SK-N-MC (cell line): ENCODE measurements around the gene GALNT9.

ENCODE experiments used
- DNase-seq: peaks from one replicate; pipeline ENCODE4 v3.0.0-alpha.2; 2011; ENCODE audit warnings: low read depth, low spot score
- H3K27ac ChIP-seq: fragments of 200-600 bp; sonication (generic); 2 replicates; pipeline ENCODE4 v1.5.1; 2016; ENCODE audit warnings: mixed run types
- H3K36me3 ChIP-seq: fragments of 200-600 bp; sonication (generic); 2 replicates; pipeline ENCODE4 v1.6.1; 2017; ENCODE audit warnings: antibody characterized with exemption, low read length, mixed read lengths; ENCODE audit not compliant: insufficient read depth
- H3K4me3 ChIP-seq: fragments of 200-600 bp; sonication (generic); 2 replicates; pipeline ENCODE4 v1.5.1; 2016
- H3K9ac ChIP-seq: fragments of 200-600 bp; sonication (generic); 2 replicates; pipeline ENCODE4 v1.8.0; 2017; ENCODE audit warnings: mixed run types, mixed read lengths; ENCODE audit not compliant: insufficient read length
- H3K9me3 ChIP-seq: fragments of 200-600 bp; sonication (generic); 2 replicates; pipeline ENCODE4 v1.6.1; 2017; ENCODE audit warnings: low read depth, mild to moderate bottlenecking, antibody characterized with exemption, low read length, moderate library complexity, mixed read lengths
- EZH2 ChIP-seq: fragments of 200-600 bp; sonication (generic); IDR thresholded peaks from one replicate; pipeline ENCODE4 v1.6.1; 2017; ENCODE audit warnings: antibody characterized with exemption
- FOXP2 ChIP-seq: optimal IDR thresholded peaks from 2 replicates; pipeline ENCODE3; 2011; ENCODE audit warnings: mild to moderate bottlenecking, moderate library complexity; ENCODE audit not compliant: insufficient read depth; ENCODE audit errors: extremely low read length, control extremely low read depth
- POLR2AphosphoS5 ChIP-seq: IDR thresholded peaks from 2 replicates; pipeline ENCODE4 v1.6.1; 2012; ENCODE audit warnings: mild to moderate bottlenecking, low read depth, low read length, borderline replicate concordance

The GALNT9 gene

GRCh38 chr12:132215299-132215989 is 113.9 kb downstream of the GALNT9 start:
- TF ChIP-seq EZH2 (no peak), FOXP2 (no peak), POLR2AphosphoS5 (no peak)
- no peak overlapping the region for H3K4me3 ChIP-seq
- no peaks in the 10 kb centered on the region for H3K36me3 ChIP-seq
- no peak overlapping the region for H3K9ac ChIP-seq
- no peaks in the 10 kb centered on the region for H3K9me3 ChIP-seq
- H3K27ac ChIP-seq, result no peak overlapping the region
- DNase-seq, result no peak

- no peak for DNase-seq
- TF ChIP-seq FOXP2, result no peak
- no peak for TF ChIP-seq POLR2AphosphoS5
- TF ChIP-seq EZH2, result no peak
- Histone ChIP-seq H3K36me3 (no peaks in the 10 kb centered on the region), H3K4me3 (no peak overlapping the region), H3K9me3 (no peaks in the 10 kb centered on the region), H3K27ac (no peak overlapping the region), H3K9ac (no peak overlapping the region)
Observed at GRCh38 chr12:132214891-132215290, 114.5 kb downstream of the GALNT9 start.

DNA sequence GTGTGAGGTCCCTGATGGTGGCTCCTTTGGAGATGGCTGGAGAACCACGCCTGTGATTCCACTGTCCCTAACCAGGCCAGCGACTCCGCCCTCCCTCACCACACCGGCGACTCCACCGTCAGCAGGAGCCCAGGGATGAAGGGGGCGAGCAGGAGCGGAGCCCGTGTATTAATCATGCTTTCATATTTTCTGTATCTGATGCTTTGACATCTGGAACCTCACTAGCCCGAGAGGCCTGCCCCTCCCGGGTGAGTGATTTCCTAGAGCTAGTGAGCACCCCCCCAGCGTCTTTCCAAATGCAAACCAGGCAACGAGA is 115.3 kb downstream of the GALNT9 start:
- no peak overlapping the region for H3K9ac ChIP-seq
- H3K27ac ChIP-seq, result no peak overlapping the region
- TF ChIP-seq POLR2AphosphoS5 (no peak), EZH2 (no peak), FOXP2 (no peak)
- no peaks in the 10 kb centered on the region for H3K9me3 ChIP-seq
- H3K4me3 ChIP-seq, result no peak overlapping the region
- no peaks in the 10 kb centered on the region for H3K36me3 ChIP-seq
- DNase-seq, result no peak

GRCh38 chr12:132213359-132214160 is 115.8 kb downstream of the GALNT9 start:
- H3K27ac ChIP-seq, result no peak overlapping the region
- H3K9ac ChIP-seq, result no peak overlapping the region
- no peak for DNase-seq
- H3K9me3 ChIP-seq, result no peaks in the 10 kb centered on the region
- H3K36me3 ChIP-seq, result no peaks in the 10 kb centered on the region
- TF ChIP-seq FOXP2, result no peak
- no peak for TF ChIP-seq POLR2AphosphoS5
- no peak for TF ChIP-seq EZH2
- no peak overlapping the region for H3K4me3 ChIP-seq

- Histone ChIP-seq H3K4me3 (no peak overlapping the region), H3K9ac (no peak overlapping the region), H3K27ac (no peak overlapping the region), H3K9me3 (no peaks in the 10 kb centered on the region), H3K36me3 (no peaks in the 10 kb centered on the region)
- DNase-seq, result no peak
- no peak for TF ChIP-seq EZH2
- TF ChIP-seq POLR2AphosphoS5, result no peak
- no peak for TF ChIP-seq FOXP2
Observed at GRCh38 chr12:132211816-132212215, 117.6 kb downstream of the GALNT9 start.

DNA sequence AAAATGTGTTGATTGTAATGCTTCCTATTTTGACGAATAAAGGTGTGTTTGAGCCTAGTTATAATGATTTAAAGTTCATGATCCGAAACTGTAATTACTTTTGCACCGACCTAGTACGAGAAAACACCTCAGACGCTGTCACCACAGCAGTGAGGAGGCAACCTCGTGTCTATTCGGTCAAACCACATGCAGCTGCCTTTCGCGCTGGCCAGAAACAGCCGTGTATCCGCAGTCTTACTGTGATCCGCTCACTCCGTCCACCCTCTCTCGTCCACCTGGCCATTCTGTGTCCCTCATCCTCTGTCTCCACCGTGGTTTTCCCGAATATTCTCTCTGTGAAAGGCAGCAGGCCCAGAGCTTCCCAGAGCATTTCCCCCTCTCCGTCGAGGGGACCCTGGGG is 118.1 kb downstream of the GALNT9 start:
- no peak overlapping the region for H3K9ac ChIP-seq
- no peak overlapping the region for H3K4me3 ChIP-seq
- no peak for DNase-seq
- no peak for TF ChIP-seq EZH2
- TF ChIP-seq POLR2AphosphoS5, result no peak
- TF ChIP-seq FOXP2, result no peak
- no peaks in the 10 kb centered on the region for H3K9me3 ChIP-seq
- H3K36me3 ChIP-seq, result no peaks in the 10 kb centered on the region
- no peak overlapping the region for H3K27ac ChIP-seq

GRCh38 chr12:132210223-132211055 is 119.0 kb downstream of the GALNT9 start:
- no peak overlapping the region for H3K27ac ChIP-seq
- H3K9me3 ChIP-seq, result no peaks in the 10 kb centered on the region
- no peak for DNase-seq
- no peaks in the 10 kb centered on the region for H3K36me3 ChIP-seq
- no peak for TF ChIP-seq EZH2
- TF ChIP-seq POLR2AphosphoS5, result no peak
- TF ChIP-seq FOXP2, result no peak
- no peak overlapping the region for H3K4me3 ChIP-seq
- no peak overlapping the region for H3K9ac ChIP-seq

DNA sequence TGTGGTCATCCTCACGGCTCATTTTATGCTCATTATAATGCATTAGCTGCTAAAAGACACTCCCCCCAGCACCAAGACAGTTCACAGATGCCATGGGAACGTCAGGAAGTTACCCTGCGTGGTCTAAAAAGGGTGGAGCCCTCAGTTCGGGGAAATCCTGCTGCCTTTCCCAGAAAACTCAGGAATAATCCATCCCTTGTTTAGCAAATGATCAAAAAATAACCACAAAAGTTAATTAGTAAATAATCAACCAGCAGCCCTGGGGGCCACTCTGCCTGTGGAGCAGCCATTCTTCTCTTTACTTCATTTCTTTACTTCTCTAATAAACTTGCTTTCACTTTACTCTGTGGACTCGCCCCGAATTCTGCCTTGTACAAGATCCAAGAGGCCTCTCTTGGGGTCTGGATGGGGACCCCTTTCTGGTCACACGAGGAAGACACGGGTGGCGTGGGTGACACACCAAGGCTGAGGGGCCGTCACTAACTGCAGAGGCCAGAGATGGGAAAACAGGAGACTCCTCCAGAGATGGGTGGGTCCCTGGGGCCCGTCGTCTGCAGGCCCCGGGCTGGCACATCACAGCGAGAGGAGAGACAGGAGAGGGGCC is 119.7 kb downstream of the GALNT9 start:
- DNase-seq, result no peak
- H3K9ac ChIP-seq, result no peak overlapping the region
- H3K9me3 ChIP-seq, result no peaks in the 10 kb centered on the region
- TF ChIP-seq EZH2 (no peak), FOXP2 (no peak), POLR2AphosphoS5 (no peak)
- no peak overlapping the region for H3K4me3 ChIP-seq
- no peaks in the 10 kb centered on the region for H3K36me3 ChIP-seq
- no peak overlapping the region for H3K27ac ChIP-seq
